Peyer's patch (tissue), 4 donors: Measurements from ENCODE around the gene MEF2D.

ENCODE experiments used
- CTCF ChIP-seq, 6 experiments: fragments of 450-650 bp in 4 of 6; fragments of 200-600 bp in 2 of 6; sonication (generic) in 1 of 6; IDR thresholded peaks; one replicate each; pipeline ENCODE4 v1.5.1; 2017 to 2019; ENCODE audit warnings: antibody characterized with exemption in 6 of 6, mild to moderate bottlenecking in 3 of 6, moderate library complexity in 1 of 6
- POLR2A ChIP-seq, 2 donors: fragments of 450-650 bp; IDR thresholded peaks; one replicate each; pipeline ENCODE4 v1.5.1; 2017; ENCODE audit warnings: antibody characterized with exemption in 2 of 2, mild to moderate bottlenecking in 2 of 2, moderate library complexity in 2 of 2

- no peak for TF ChIP-seq CTCF (IDR thresholded peaks at IDR 0.05)
- no peak for TF ChIP-seq POLR2A (IDR thresholded peaks at IDR 0.05)
These were observed 64.9 kb downstream of the MEF2D start for GRCh38 chr1:156435545-156436140.
